DMS53 (cell line): ENCODE data around the gene BMPER.

Experiments used
- DNase-seq: peaks from one replicate; lab custom pipeline; 2025; lab: John Stamatoyannopoulos, UW

BMPER gene

DNA sequence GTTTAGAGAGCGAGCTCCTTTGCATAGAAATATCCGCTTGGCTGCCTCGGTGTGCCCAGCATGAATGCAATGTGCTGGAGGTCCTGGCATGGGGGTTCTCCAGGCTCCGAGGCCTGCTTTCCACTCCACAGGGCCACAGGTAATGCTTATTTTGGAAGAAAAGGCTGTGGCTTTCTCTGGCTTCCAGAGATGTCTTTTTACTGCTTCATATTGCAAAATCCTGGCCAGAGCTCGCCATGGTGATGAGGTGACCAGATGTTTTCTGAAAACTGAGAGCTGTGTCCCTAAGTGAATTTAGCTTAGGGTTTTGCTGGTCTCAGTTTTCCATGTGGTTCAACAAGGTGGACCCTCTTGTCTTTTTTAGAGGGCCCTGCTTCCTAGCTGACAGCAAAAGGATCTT lies 65.2 kb downstream of the BMPER start:
- no peak for DNase-seq

- DNase-seq: peak; percentile 35
These were observed 65.8 kb downstream of the BMPER start for GRCh38 chr7:33971106-33971505.

- DNase-seq: no peak
These were observed 68.1 kb downstream of the BMPER start for GRCh38 chr7:33973231-33974015.

GRCh38 chr7:33979300-33979806 lies 74.0 kb downstream of the BMPER start:
- DNase-seq: no peak

DNA sequence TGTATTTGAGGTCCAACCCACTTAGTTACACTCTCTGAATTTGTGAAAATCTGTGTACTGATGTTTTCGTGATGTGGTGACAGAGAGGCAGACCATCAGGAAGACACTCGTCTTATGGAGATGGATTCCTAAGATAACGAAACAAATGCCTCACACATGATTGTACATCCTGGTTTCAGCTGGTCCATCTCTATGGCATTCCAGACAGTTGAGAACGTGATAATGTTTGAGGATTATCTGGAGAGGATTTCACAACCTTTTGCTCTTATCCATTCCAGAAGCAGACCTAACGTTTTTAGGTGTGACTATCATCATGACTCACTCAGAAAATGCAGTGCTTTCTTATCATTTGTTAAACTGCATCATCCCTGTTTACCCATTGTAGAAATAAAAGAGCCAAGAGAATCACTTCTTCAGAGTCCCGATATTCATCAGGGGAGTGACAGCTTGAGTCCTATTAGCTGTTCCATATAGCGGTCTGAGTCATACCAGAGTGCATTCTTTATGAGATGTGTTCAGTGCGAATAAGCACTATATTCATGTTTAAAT lies 74.5 kb downstream of the BMPER start:
- no peak for DNase-seq

DNA sequence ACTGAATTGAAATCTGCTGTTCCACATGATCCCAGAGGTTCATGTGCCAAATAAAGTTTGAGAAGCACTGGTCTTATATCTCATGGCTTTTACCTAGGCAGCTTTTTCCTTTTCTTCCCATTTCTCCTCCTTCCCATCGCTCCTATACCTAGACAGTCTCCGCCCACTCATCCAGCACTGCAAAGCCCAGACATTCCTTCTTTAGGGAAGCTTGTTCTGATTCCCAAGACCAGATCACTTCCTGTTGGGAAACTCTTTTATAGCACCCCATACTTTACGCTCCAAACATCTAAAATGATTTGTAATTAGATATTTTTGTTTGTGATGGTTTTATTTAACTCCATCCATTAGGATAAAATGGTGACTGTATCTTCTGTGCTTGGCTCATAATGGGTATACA lies 75.9 kb downstream of the BMPER start:
- DNase-seq: no peak

GRCh38 chr7:33981671-33982424 lies 76.5 kb downstream of the BMPER start:
- no peak for DNase-seq

GRCh38 chr7:33982425-33982786 lies 77.1 kb downstream of the BMPER start:
- DNase-seq: peak; percentile 48

DNA sequence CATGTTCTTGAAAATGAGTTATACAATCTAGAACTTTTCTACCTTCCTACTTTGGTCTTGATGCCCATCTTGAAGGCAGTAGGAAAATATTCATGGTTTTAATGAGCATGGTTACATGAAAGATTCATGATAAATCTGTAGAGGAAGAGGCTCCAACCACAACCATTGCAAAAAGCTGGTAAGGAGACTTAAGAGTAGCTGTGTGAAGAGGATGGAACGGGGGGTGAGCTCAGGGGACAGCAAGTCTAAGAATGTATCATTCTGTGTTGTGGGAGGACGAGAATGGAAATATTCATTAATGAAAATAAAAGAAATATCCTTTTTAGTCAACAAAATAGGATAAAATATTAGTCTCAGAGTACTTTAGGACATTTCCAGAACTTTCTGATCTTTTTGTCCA lies 81.1 kb downstream of the BMPER start:
- DNase-seq: no peak

GRCh38 chr7:33986951-33987947 lies 81.9 kb downstream of the BMPER start:
- peak; percentile 95 for DNase-seq

GRCh38 chr7:33996899-33997298 lies 91.6 kb downstream of the BMPER start:
- peak; percentile 37 for DNase-seq

DNA sequence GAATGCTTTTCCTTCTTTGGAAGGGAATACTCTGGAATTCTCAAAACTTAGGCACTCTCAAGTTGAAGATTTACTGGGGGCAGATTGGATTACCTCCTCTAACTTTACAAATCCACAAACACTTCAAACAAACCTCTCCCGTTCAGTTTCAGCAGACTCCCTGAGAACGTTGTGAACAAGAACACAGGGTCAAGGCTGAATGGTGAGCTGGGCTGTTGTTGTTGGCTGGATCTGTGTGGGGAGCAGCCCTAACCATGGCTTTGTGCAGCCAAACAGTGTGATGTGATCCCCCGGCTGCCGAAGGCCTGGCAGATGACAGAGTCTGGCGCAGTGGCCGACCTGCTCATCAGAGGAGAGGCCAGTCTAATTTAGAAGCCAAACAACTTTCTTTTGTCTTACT lies 93.1 kb downstream of the BMPER start:
- no peak for DNase-seq

GRCh38 chr7:34011017-34011695 lies 105.8 kb downstream of the BMPER start:
- DNase-seq: no peak

GRCh38 chr7:34011696-34012095 lies 106.4 kb downstream of the BMPER start:
- DNase-seq: no peak

- DNase-seq: no peak
These were observed 108.1 kb downstream of the BMPER start for GRCh38 chr7:34013421-34013820.

GRCh38 chr7:34015651-34016050 lies 110.3 kb downstream of the BMPER start:
- DNase-seq: no peak

- no peak for DNase-seq
These were observed 111.5 kb downstream of the BMPER start for GRCh38 chr7:34016876-34017275.

GRCh38 chr7:34019301-34019790 lies 114.0 kb downstream of the BMPER start:
- DNase-seq: peak; percentile 98

DNA sequence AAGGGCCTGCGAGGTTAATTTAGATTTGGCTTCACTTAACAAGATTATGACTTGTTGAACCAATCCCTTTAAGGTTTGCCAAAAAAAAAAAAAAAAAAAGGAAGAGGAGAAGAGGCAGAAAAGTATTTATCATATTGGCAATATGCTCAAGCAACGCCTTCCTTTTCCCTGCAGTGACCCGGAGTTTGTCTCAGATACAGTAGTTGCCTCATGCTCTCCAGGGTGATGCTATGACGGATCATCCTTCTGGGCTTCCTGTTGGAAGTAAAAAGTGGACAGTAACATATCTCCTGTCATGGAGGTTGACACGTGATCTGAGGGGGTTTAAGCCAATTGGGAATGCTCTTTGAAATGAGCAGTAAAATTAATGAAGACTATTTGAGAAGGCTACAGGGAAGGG lies 117.3 kb downstream of the BMPER start:
- no peak for DNase-seq

DNA sequence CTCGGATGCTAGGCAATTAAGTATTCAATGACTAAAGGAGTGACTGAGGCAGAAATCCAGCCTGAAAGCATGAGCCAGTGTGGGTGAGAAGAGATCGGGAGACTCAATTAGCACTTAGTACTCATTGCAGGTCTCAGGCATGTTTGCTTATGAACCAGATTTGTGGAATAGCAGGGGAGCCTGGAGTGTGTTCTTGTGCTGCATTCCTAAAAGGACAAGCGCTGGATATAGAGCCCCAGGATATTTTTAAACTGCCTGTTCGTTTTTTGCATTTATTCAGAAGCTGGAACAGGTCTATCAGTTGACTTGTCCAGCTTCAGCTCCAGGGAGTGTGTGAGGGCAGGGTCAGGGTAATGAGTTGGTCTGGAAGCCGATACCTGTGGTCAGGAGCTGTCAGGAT lies 120.3 kb downstream of the BMPER start:
- DNase-seq: no peak
